ENCODE data around the gene CGRRF1.
A peak's percentile ranks its signal among the peaks of the same experiment; 100 is the strongest.

CGRRF1 gene

GRCh38 chr14:54548491-54548890 is 38.8 kb downstream of the CGRRF1 start:
- no peak for DNase-seq (ENCODE audit: low spot score)

- no peak for DNase-seq (ENCODE audit: low spot score)
These were observed 40.2 kb downstream of the CGRRF1 start for GRCh38 chr14:54549862-54550261.

GRCh38 chr14:54550514-54550913 is 40.8 kb downstream of the CGRRF1 start:
- no peak for DNase-seq (ENCODE audit: low spot score)

GRCh38 chr14:54554401-54554800 is 44.7 kb downstream of the CGRRF1 start:
- DNase-seq (ENCODE audit: low spot score): no peak

- DNase-seq (ENCODE audit: low spot score): no peak
These were observed 45.9 kb downstream of the CGRRF1 start for GRCh38 chr14:54555651-54556050.

GRCh38 chr14:54556535-54556934 is 46.8 kb downstream of the CGRRF1 start:
- no peak for DNase-seq (ENCODE audit: low spot score)

GRCh38 chr14:54562334-54562733 is 52.6 kb downstream of the CGRRF1 start:
- no peak for DNase-seq (ENCODE audit: low spot score)

- peak; percentile 75 for DNase-seq (ENCODE audit: low spot score)
These were observed 54.6 kb downstream of the CGRRF1 start for GRCh38 chr14:54564071-54564867.

- DNase-seq (ENCODE audit: low spot score): peak; percentile 78
These were observed 55.4 kb downstream of the CGRRF1 start for GRCh38 chr14:54564868-54565784.

GRCh38 chr14:54565785-54566409 is 56.2 kb downstream of the CGRRF1 start:
- DNase-seq (ENCODE audit: low spot score): peak; percentile 86

GRCh38 chr14:54566410-54567223 is 56.9 kb downstream of the CGRRF1 start, which contains the start of gene SAMD4A:
TSS of gene SAMD4A (plus strand) at chr14:54567128. CDS start at chr14:54567917, 789 bp downstream.
- DNase-seq (ENCODE audit: low spot score): peak; percentile 81

GRCh38 chr14:54567224-54567638 is 57.5 kb downstream of the CGRRF1 start:
- DNase-seq (ENCODE audit: low spot score): no peak

GRCh38 chr14:54567639-54568561 is 58.2 kb downstream of the CGRRF1 start:
- DNase-seq (ENCODE audit: low spot score): peak; percentile 50

- DNase-seq (ENCODE audit: low spot score): peak; percentile 38
These were observed 59.3 kb downstream of the CGRRF1 start for GRCh38 chr14:54568821-54569595.

GRCh38 chr14:54570047-54570446 is 60.3 kb downstream of the CGRRF1 start:
- DNase-seq (ENCODE audit: low spot score): no peak

- DNase-seq (ENCODE audit: low spot score): no peak
These were observed 61.1 kb downstream of the CGRRF1 start for GRCh38 chr14:54570631-54571415.

GRCh38 chr14:54572316-54572715 is 62.6 kb downstream of the CGRRF1 start:
- peak; percentile 56 for DNase-seq (ENCODE audit: low spot score)

- no peak for DNase-seq (ENCODE audit: low spot score)
These were observed 64.8 kb downstream of the CGRRF1 start for GRCh38 chr14:54574528-54574927.

GRCh38 chr14:54577494-54577893 is 67.8 kb downstream of the CGRRF1 start:
- no peak for DNase-seq (ENCODE audit: low spot score)
